HG02642 (cell line): Measurements from ENCODE around the gene LIN7A.
"Not testable (repeated sequence)": the region's sequence is repeated elsewhere in the genome, so short reads cannot be mapped to it uniquely, and the experiment has no call there.

Experiments used
- ATAC-seq: cut with Tn5 transposase; IDR thresholded peaks from one replicate; pipeline ENCODE4 v1.9.1; 2021; ENCODE audit warnings: mild to moderate bottlenecking; ENCODE audit not compliant: unreplicated experiment, poor library complexity

The LIN7A gene

GRCh38 chr12:80924437-80924836 is 13.3 kb downstream of the LIN7A start:
- ATAC-seq = no peak

DNA sequence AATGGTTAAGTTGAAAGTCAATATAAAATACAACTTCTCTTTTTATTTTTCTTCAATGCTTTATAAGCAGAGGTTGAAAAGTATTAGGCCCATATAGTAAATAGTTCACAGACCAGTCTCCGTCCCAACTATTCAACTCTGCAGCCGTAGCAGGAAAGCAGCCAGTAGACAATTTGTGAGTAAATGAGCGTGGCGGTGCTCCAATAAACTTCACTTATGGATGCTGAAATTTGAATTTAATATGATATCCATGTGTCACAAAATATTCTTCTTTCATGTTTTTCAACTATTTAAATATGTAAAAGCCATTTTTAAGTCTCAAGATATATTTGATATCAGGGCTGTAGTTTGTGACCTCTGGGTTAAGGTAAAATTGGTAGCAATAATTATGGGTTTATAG is 17.7 kb downstream of the LIN7A start:
- ATAC-seq = no peak

- ATAC-seq = no peak
Observed at GRCh38 chr12:80917651-80918050, 20.1 kb downstream of the LIN7A start.

DNA sequence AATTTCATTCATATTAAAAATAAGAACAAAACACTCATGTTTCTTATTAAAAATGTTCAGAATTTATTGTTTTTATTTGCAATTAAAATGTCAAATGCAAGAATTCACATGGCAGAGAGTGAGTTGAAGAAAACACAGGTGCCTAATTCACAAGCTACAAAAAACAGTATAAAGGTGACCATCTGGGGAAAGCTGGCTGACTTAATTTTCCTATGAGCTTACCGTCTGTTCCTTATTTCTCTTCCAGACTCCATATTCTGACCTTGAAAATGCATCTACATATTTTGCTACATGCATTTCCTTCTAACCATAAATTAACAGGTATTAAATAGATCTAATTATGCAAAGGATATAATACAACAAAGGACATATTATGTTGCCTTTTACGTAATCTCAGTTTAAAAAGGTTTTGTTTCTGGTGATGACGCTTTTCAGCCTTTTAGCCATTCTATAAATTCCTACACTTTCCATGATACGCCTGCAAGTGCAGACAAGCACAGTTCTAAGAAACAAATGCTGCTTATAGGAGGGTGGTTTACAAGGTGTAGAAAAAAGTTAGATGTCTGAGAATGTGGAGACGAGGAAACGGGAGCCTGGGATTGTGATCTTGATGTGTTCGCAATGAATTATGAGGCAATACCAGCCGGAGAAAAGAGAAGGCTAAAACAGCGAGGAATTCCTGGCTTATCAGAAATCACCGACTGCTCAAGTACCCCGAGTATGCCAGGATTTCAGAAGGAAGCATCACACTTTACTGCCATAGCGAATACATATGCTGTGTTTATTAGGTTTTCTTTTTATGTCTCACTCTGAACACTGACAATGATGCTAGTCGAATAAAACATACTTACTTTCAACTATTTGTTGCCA is 24.6 kb downstream of the LIN7A start:
- no peak for ATAC-seq

DNA sequence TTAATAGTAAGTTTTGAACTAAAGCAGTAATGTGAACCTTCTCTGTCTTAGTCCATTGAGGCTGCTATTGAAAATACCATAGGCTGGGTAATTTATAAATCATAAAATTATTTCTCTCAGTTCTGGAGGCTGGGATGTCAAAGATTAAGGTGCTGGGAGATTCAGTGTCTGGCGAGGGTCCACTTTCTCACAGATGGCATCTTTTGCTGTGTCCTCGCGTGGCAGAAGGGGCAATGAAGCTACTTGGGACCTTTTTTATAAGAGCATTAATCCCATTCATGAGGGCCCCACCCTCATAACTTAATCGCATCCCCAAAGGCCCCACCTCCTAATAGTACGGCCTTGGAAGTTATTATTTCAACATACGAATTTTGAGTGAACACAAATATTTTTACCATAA is 28.4 kb downstream of the LIN7A start:
- no peak for ATAC-seq

DNA sequence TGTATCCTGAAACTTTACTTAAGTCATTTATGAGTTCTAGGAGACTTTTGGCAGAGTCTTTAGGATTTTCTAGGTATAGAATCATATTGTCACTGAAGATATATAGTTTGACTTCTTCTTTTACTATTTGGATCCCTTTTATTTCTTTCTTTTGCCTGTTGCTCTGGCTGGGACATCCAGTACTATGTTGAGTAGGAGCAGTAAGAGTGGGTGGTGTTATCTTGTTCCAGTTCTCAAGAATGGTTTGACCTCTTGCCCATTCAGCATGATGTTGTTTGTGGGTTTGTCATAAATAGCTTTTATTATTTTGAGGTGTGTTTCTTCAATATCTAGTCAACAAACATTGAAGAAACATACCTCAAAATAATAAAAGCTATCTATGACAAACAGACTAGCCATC is 35.0 kb downstream of the LIN7A start:
- no peak for ATAC-seq

DNA sequence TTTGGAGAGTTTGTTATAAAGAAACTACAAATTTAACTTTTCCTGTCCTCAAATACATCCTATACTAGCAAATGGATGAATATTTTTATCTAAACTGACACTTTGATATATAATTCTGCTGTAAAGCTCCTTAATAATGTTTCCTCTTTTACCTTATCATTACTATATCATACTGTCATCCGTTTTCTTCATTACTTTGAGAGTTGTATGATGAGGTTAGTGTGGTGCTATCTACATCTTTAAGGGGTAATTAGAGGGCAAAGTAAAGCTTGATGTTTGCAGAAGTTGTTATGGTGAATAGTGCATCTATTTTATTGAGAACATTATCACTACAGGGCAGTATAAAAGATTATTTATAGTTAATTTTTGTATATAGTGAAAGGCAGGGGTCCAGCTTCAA is 36.1 kb downstream of the LIN7A start:
- ATAC-seq = no peak

- no peak for ATAC-seq
Observed at GRCh38 chr12:80895240-80895639, 42.5 kb downstream of the LIN7A start.

DNA sequence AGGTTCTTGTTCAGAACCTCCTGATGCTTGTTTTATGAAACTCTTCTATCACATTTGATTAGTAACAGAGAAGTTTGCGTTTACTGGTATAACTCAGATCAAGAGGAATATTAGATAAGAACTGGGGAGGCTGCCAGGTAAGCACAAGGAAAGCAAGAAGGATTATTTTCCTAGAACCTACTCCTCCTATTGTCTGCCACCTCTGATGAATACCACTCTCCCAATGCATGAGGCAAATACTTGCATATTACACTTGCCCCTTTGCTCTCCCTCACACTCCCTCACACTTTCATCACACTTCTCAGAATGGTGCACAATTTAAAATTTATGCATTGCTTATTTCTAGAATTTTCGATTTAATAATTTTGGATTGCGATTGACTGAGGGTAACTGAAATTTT is 43.6 kb downstream of the LIN7A start:
- ATAC-seq = no peak

GRCh38 chr12:80892597-80893445 is 44.9 kb downstream of the LIN7A start:
- peak; percentile 72 for ATAC-seq

DNA sequence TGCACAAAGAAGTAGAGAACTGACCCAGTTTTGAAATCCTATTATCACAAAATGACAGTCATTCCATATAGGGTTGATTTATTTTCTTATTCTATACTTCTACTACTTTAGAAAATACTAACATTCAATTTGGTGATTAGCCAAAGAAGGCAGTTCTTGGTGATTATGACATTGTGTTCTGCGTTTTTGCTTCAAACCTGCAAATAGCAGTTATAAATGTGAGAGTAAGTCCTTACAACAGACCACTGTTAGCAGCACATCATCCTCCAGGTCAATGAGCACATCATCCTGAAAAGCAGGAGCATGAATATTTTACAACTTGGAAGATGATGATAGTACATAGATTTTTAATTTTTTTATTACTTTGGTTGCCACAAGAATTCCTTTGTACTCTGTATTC is 53.1 kb downstream of the LIN7A start:
- no peak for ATAC-seq

DNA sequence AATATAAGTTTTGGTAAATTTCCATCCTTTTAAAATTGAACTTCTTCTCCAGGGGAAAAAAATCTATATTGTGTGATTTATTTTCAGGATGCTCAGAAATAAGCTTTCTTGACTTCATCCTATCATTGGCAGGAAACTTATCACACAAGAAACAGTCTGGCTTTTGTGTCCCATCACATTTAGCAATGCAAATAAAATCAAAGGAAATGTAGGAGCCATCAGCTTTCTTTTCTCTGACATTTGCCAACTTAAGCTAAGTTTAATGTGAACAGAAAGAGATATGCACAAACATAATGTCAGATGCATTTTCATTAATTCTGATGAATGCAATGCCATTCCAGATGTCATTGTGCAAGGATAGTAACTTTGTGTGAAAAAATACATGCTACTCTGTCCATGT is 56.6 kb downstream of the LIN7A start:
- no peak for ATAC-seq

- not testable (repeated sequence) for ATAC-seq
Observed at GRCh38 chr12:80878452-80878851, 59.3 kb downstream of the LIN7A start.

DNA sequence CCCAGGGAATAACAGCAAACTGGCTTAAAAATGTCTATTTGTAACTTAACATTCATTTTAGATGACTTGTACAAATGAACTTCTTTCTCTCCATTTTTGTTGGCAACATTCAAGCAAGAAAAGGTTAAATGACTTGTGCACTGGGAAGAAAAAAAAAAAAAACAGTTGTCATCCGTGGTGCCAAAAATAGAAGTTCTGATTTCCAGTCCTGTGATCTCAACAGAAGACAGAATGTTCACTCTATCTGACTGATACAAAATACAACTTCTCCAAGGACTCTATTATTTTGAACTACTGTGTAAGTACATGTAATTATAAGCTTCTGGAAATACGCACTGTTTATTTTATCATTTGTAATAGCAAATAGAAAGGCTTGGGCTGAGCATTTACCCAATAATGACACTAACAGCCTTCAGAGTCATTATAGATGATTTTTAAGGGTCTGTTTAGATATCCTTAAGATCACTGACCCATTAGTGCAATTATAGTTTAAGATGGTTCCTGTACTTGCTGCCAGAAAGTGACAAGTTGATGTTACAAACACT is 59.9 kb downstream of the LIN7A start:
- no peak for ATAC-seq

DNA sequence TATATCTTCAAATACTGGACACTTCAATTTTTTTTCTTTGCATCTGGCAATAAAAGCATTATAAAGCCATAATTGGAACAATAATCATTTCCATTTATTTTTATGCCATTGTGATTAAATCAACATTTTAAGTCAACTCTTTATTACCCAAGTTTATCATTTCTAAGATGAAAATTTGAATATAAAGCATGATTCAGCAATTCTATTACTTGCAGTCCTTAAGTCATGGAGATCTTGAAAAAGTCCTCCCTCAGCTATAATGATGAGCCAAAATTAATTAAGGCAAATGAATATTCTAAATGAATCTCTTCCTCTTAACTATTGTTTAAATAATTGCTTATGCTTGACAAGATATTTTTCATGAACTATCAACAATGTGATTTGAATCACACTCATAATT is 65.7 kb downstream of the LIN7A start:
- ATAC-seq = no peak

DNA sequence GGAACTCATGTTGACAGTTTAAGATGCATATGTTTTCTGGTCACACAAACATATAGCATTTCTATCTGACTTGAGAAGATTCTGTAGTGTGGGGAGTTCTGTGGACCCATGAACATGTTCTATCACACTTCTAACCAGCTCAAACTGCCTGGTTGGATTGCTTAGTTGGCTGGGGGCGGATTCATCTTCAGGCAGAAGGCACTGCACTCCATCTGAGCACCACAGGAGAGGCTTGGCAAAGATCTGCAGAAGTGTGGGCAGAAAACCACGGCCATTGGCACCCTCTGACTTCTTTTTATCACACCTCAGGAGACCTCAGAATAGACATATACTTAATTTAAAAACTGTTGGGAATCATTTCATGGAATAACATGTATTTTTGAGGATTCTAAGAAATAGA is 68.5 kb downstream of the LIN7A start:
- ATAC-seq = no peak

- no peak for ATAC-seq
Observed at GRCh38 chr12:80868576-80868975, 69.2 kb downstream of the LIN7A start.

DNA sequence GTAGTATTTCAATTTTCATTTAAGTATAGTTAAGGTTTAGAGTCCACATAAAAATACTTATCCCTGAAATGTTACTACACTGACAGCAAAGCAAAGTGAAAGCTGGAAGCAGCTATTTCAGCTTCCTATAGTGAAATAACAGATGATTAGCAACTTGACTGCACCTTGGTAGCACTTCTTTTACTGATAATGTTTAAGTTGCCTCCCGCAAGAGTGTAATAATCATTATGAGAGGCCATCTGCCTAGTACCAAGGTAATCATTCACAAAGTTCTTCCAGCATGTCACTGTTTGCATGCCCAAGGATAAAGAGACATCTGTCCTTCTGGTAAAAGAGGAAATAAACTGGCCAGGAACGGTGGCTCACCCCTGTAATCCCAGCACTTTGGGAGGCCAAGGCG is 69.8 kb downstream of the LIN7A start:
- ATAC-seq = no peak

DNA sequence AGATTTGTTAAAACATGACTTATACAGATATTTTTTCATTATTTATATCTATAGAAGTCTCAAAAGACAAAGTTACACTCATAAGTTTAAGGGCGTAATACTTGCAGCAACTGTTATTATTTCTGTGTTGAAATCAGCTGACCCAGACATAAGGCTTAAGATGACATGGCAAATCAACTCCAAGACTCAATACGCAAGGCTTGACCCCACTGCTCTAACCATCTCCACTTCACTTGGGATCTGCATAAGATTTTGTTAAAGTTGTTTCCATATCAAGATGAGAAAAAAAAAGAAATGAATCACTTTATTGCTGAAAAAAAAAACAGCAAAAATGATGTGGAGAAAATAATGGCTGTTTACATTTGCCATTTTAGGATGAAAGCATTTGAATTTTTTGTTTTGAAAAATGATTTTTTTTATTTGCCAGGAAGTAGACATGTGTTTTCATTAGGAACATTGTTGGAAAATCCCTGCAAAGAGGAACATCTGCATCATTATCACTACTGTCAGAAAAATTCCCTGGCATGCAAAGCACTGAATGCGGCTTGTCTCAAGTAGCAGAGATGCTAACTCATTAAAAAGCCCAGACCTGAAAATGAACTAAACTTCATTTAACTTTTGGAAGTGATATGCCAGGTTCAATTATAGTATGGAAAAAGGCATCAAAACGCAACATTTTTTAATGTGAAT is 73.5 kb downstream of the LIN7A start:
- no peak for ATAC-seq

DNA sequence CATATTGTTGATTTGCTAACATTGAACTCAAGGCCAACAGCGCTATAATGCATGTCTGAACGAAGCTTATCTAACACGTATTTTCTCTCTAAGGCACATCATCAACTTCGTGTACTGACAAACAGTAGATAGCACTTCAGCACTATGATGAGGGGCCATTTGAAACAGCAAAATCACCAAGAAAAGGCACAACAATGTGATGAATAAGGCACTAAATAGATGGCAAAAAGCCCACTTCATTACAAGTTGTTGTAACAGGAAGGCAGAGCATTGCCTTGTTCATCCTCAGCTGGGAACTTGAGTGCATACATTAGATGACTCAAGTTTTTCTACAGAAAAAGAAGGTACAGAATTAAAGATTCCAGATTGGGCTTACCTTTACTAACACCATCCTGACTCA is 75.2 kb downstream of the LIN7A start:
- ATAC-seq = no peak
